ENCODE measurements around the gene NPIPB9.

GRCh38 chr16:28821874-28822519 is 70.4 kb downstream of the NPIPB9 start:
- TF ChIP-seq, protein P1, sequence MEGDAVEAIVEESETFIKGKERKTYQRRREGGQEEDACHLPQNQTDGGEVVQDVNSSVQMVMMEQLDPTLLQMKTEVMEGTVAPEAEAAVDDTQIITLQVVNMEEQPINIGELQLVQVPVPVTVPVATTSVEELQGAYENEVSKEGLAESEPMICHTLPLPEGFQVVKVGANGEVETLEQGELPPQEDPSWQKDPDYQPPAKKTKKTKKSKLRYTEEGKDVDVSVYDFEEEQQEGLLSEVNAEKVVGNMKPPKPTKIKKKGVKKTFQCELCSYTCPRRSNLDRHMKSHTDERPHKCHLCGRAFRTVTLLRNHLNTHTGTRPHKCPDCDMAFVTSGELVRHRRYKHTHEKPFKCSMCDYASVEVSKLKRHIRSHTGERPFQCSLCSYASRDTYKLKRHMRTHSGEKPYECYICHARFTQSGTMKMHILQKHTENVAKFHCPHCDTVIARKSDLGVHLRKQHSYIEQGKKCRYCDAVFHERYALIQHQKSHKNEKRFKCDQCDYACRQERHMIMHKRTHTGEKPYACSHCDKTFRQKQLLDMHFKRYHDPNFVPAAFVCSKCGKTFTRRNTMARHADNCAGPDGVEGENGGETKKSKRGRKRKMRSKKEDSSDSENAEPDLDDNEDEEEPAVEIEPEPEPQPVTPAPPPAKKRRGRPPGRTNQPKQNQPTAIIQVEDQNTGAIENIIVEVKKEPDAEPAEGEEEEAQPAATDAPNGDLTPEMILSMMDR (IDR thresholded peaks at IDR 0.05), result peak in 1 of 5 experiments; percentile 30
- no peak for TF ChIP-seq POLR2A (IDR thresholded peaks at IDR 0.05)
